SIG-M5 (cell line): Measurements from ENCODE around the gene PARVB.
"Not testable (repeated sequence)": the region's sequence is repeated elsewhere in the genome, so short reads cannot be mapped to it uniquely, and the experiment has no call there.

Experiments
- DNase-seq: peaks from one replicate; lab custom pipeline; 2025; lab: John Stamatoyannopoulos, UW

The PARVB gene

DNA sequence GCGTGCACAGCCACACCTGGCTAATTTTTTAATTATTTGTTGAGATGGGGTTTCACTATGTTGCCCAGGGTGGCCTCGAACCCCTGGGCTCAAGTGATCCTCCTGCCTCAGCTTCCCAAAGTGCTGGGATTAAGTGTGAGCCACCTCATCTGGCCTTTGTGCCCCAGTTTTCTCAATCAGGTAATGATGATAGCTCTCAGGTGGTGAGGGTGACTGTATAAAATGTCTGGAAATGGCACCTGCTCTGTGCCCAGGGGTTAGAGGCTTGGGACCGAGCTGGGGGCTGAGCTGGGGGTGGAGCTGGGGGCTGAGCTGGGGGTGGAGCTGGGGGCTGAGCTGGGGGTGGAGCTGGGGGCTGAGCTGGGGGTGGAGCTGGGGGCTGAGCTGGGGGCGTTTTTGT, 32.5 kb downstream of the PARVB start:
- not testable (repeated sequence) for DNase-seq

- no peak for DNase-seq
These were observed 33.4 kb downstream of the PARVB start for GRCh38 chr22:44057401-44057987.

GRCh38 chr22:44063462-44064371, 39.6 kb downstream of the PARVB start:
- no peak for DNase-seq

GRCh38 chr22:44067033-44067432, 42.9 kb downstream of the PARVB start:
- no peak for DNase-seq

GRCh38 chr22:44067901-44068300, 43.8 kb downstream of the PARVB start:
- DNase-seq: no peak

DNA sequence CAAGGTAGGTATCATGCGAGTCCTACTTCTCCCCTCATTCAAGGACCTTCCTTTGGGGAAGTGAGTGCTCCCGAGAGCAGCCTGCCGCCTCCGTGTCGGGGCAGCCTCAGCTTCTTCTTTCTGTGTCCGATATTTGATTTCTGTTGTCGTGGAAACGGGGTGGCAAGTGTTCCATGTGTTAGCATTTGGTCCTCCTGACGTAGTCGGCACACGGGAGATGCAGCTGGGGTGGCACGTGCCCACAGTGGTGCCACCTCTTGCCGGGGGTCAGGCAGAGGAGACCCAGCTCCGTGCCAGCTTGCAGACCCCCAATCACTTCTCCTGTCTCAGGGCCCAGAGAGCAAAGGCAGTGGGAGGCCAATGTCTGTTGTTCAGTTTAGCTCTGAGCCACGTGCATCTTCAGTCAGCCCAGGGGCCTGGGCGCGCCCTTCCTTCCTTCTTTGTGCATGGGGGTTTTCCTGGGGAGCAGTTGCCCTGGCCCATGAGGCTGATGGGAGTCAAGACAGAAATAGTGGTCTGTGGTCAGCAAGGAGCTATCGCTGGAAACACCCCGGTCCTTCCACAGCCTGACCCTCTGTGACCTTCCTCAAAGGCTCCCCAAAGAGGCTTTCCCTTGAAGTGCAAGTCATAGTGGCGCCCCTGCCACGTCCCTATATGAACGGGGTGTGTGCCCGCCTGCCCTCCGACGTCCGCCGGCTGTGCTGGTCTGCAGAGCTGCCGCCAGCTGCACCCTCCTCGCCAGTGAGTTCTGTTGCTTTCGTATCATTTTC, 44.5 kb downstream of the PARVB start:
- DNase-seq: no peak

- DNase-seq: no peak
These were observed 45.9 kb downstream of the PARVB start for GRCh38 chr22:44070029-44070428.

DNA sequence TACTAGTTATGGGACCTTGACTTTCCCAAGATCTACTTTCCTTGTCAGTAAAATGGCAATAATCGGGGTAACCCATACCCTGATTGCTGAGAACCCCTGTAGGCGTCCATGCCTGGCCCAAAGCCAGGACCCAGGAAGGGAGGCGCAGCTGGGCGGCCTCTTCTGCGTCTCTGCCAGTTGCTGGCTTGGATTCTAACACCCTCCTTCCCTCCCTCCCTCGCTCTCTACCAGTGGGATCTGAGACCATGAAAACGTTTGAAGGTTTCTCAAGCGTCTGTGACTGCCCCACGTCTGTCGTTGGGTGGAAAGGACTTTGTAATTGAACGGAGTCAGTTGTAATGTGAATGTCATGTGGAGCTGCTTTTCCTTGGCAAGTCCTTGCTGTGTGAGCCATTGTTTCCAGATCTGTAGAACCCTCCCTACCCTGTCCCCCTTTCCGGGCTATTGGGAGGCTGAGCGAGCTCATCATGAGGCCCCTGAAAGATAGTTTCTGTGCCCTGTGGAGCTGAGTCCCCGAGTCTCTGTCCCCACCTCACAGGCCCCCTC, 47.8 kb downstream of the PARVB start:
- DNase-seq: no peak

- DNase-seq: no peak
These were observed 50.4 kb downstream of the PARVB start for GRCh38 chr22:44074337-44074984.

DNA sequence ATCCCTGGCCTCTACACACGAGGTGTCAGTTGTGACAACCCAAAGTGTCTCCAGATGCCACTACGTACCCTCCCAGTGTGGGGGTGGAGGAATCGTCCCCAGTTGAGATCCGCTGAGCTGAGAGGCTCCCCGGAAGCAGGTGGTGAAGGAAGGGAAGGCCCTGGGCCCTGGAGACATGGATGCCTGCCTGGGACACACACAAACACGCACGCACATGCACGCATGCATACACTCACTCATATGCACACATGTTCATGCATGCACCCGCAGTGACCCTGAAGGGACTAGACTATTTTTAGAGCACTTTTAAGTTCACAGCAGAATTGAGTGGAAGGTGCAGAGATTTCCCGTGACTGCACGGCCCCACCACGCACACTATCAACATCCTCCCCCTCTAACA, 50.9 kb downstream of the PARVB start:
- no peak for DNase-seq

DNA sequence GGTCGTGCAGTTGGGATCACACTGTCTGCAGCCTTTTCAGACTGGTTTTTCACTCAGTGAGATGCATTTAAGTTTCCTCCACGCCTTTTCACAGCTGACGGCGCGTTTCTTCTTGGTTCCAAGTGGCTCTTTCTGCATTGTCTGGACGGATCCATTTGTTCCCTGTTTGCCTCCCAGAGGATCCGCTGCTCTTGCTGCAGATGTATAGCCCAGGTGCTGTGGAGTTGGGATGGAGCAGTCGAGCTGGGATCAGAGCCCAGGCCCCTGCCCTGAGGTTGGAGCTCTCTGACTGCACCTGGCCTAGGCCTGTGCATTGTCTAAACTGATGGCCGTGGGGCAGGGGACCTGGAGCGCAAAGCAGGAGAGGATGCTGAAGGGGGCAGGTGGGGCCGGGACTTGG, 51.6 kb downstream of the PARVB start:
- no peak for DNase-seq

- DNase-seq: no peak
These were observed 52.7 kb downstream of the PARVB start for GRCh38 chr22:44076825-44077224.

- no peak for DNase-seq
These were observed 57.1 kb downstream of the PARVB start for GRCh38 chr22:44080936-44081861.

DNA sequence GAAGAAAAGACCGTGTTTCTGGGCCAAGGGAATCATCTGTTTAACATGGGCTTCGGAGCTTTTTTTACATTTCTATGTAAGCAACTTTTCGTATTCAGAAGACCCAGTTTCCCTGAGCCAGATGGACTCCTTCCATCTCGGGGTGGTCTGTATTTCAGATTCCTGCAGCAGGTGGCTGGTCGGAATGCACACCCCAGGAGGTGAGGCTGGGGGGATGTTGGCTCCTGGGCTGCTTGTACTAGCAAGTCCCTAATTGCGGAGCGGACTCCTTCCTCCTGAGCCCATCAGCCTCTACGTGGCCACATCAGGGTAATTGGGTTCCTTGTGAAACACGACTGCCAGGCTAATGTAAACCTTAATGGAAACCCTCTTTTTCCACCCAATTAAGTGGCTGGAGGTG, 58.7 kb downstream of the PARVB start:
- DNase-seq: no peak

DNA sequence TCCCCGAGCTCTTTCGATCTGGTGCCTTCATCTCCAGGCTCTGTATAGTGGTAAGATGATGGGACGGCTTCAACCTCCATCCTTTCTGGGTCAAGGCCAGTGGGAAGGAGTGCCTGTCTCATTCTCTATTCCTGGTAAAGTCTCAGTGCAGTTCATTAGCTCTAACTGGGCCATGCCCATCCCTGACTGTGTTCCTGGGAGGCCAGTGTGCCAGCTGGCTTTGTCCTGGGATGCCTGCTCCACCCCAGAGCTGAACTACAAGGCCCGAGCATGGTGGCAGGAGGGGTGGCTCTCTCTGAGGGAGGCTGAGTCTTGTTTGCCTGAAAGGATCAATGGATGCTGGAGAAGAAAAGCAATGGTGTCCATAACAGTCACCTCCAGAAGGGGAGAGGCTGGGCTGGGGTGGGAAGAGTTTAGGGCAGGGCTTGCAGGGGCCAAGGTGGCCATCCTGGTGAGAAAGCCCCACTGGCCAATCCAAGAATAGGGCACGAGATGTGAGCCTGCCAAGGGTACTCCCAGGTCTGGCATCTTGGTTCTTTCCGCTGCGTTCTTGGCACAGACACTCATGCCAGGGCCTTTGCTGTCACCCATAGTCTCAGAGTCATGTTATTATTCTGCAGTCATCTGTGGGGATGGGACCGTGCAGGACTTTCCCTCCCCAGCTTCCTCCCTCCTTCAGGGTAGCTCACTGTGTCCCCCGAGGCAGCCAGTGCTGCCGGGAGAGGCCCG, 60.1 kb downstream of the PARVB start:
- no peak for DNase-seq

DNA sequence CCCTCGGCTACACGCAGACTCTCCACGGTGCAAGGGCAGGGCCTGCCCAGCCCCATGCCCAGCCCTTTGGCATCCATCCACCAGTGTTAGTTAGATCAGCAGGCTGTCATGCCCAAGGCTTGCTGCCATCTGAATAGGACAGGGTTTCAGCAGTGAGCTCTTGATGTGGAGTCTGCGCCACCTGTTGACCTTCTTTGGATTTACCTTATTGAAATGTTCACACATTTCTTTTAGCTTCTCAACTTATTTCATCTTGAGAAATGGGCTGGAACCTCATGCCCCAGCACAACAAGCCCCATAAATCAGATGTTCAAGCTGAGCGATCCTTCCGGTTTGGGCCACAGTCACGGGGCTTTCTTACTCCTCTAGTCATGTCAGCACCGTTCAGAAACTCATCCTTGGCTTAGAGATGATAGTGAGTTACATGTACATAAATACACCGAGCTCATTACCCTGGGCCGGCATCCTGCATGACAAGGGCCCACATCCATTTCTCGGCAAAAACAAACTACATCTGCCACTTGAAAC, 61.7 kb downstream of the PARVB start:
- DNase-seq: no peak

GRCh38 chr22:44086271-44087088, 62.4 kb downstream of the PARVB start:
- DNase-seq: no peak

DNA sequence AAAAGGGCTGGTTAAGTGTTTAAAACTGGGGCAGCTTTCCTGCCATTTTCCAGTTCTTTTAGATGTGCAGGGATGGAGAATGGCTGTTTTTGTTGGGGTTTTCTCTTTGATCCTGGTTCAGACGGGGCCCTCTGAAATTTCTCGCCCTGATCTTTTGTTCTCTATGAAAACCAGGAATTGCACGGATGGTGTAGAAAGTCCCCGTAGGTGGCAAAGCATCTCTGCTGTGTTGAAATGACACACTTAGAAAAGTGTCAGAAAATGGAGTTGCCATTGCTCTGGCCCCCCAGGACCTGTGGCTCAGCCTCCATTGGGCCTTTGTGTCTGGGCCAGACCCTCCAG, 63.0 kb downstream of the PARVB start:
- DNase-seq: no peak

DNA sequence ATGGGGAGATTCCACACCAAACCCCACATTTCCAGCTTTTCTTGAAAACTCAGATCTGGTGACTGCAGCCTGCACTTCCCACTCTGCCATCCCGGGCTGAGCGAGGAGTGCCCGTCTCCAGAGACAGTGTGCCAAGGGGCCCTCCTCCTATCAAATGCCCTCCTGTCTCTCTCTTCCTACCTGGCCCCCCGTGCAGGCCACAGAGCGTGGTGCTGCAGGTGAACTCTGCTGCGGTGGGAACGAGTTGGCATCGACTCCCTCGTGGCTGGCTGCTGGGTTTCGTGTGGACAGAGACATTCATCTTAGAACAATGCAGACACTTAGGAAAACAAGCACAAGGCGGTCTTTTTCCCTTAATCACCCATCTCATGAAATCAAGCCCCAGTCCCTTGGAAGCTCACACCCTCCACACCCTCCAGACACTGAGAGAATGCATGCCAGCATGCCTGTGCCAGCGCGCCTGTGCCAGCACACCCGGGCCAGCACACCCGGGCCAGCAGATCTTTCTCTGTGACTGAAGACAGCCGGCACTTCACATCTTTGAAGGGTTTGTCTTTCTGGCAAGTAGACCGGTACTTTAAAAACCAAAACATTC, 65.0 kb downstream of the PARVB start:
- no peak for DNase-seq
